Testis (tissue), 2 donors: ENCODE results near the gene MBNL3.

ENCODE experiments used
- CTCF ChIP-seq, 3 experiments: fragments of 450-650 bp in 2 of 3; fragments of 200-600 bp in 1 of 3; sonication (generic) in 1 of 3; IDR thresholded peaks; one replicate each; pipeline ENCODE4 v1.5.1; 2016 to 2019; ENCODE audit warnings: antibody characterized with exemption in 3 of 3, mild to moderate bottlenecking in 2 of 3, moderate library complexity in 1 of 3
- POLR2A ChIP-seq: fragments of 450-650 bp; IDR thresholded peaks from one replicate; pipeline ENCODE4 v1.6.1; 2017; ENCODE audit warnings: antibody characterized with exemption, mild to moderate bottlenecking, moderate library complexity

GRCh38 chrX:132365490-132365889, 123.3 kb downstream of the MBNL3 start:
- no peak for TF ChIP-seq CTCF (IDR thresholded peaks at IDR 0.05)
- TF ChIP-seq POLR2A = no peak
